GM12864 (cell line): ENCODE results near the gene HOXA3.

Experiments
- DNase-seq: peaks from one replicate; pipeline ENCODE4 v3.0.0-alpha.2; 2011; ENCODE audit warnings: low read depth
- H3K4me3 ChIP-seq: 2 replicates; pipeline ENCODE4 v1.5.1; 2011; ENCODE audit warnings: mild to moderate bottlenecking, low read depth, low read length, control low read depth
- TF ChIP-seq, protein P1 (sequence below): IDR thresholded peaks from 2 replicates; pipeline ENCODE4 v1.5.1; 2011; ENCODE audit warnings: low read depth, mild to moderate bottlenecking, moderate library complexity, low read length, control low read depth, inconsistent platforms; ENCODE audit errors: missing control alignments

HOXA3 gene

DNA sequence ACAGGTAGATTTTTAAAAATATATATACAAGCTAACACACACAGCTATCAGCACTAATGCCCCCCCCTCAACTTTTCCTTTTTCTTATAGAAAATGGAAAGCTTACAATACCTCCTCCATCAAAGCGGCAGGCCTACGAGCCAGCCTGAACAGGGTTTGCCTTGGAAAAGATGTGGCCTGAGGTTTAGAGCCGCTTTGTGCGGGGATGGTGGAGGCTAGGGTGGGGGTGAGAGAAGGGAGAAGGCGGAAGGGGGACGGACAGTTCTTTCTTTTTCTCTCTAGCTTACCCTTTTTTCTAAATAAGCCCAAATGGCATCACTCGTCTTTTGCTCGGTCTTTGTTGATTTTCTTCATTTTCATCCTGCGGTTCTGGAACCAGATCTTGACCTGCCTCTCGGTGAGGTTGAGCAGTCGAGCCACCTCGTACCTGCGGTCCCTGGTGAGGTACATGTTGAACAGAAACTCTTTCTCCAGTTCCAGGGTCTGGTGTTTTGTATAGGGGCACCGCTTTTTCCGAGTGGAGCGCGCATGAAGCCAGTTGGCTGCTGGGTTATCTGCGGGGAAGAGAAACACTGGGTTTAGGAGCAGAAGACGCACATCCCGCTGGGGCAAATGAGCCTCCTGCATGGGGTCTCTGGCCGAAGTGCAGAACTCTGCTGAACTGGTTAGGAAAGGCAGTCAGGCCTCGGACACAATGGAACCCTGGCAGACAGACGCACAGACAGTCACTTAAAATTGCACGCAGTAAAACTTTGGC is 11.1 kb upstream of the HOXA3 start:
- H3K4me3 ChIP-seq, result no peak overlapping the region
- no peak for DNase-seq
- TF ChIP-seq, protein P1, sequence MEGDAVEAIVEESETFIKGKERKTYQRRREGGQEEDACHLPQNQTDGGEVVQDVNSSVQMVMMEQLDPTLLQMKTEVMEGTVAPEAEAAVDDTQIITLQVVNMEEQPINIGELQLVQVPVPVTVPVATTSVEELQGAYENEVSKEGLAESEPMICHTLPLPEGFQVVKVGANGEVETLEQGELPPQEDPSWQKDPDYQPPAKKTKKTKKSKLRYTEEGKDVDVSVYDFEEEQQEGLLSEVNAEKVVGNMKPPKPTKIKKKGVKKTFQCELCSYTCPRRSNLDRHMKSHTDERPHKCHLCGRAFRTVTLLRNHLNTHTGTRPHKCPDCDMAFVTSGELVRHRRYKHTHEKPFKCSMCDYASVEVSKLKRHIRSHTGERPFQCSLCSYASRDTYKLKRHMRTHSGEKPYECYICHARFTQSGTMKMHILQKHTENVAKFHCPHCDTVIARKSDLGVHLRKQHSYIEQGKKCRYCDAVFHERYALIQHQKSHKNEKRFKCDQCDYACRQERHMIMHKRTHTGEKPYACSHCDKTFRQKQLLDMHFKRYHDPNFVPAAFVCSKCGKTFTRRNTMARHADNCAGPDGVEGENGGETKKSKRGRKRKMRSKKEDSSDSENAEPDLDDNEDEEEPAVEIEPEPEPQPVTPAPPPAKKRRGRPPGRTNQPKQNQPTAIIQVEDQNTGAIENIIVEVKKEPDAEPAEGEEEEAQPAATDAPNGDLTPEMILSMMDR, result no peak

DNA sequence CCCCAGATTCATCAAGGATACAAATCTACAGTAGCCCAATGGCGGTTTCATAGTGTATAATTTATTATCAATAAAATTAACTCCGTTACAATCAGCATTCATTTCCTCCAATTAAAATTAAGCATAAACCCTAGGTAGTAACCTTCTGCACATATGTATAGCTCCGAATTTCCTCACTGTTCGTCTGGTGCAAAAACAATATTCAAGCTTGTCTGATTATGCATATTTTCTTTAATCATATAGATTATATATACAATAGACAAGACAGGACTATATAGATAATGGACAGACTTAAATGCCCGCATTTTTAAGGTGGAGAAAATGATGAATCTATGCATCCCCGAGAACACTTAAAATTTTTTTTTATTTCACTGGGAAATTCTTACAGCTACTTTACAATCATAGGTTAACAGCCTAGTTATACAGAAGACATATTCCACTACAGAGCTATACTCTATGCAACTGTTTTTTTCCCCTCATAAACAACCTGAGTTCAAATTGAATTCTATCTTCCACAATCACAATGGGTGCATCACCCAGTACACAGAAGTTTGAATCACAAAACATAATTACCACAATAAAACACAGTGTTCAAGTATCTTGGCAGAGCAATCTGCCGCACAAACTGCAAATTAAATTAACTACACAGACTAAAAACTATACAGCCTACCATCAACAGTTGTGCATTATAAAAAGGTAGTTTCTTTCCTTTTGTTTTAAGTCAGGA is 10.3 kb upstream of the HOXA3 start:
- TF ChIP-seq, protein P1, result no peak
- no peak for DNase-seq
- H3K4me3 ChIP-seq, result no peak overlapping the region

DNA sequence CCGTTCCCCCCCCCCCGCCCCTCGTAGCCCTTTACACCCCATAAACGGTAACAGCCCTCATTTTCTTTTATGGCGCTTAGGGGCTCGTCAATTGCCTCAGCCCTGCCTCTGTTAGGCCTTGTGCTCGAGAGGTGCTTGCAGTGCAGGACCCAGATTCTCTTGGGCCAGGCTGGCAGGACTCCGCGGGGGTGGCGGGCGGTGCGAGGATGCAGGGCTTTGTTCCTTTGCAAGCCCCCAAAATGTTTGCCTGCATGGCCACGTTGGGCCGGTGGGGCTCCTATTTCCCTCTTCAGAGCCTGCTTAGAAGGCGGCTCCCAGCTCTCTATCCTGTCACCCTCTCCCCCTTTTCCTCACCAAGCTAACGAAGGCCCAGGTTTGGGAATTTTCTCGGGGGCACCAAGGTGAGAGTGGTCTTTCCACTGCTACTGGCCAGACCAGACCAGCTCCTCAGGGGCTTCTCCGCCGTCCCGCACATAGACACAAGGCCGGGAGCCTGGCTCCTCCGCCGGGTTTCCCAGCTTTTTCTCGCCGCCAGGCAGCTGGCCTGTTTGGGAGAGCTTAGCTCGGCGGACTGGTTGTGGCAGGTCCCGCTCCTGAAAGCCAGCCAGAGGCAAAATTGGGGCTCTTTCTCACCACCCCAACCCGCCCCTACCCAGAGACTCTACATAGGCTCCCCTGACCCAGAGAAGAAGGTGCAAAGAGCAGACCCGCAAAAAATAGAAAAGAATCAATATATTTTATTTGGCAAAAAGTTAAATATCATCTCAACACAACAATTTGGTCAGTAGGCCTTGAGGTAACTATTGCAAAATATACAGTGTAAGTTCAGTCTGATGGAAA is 9.6 kb upstream of the HOXA3 start:
- no peak overlapping the region for H3K4me3 ChIP-seq
- DNase-seq, result no peak
- TF ChIP-seq, protein P1, result no peak

DNA sequence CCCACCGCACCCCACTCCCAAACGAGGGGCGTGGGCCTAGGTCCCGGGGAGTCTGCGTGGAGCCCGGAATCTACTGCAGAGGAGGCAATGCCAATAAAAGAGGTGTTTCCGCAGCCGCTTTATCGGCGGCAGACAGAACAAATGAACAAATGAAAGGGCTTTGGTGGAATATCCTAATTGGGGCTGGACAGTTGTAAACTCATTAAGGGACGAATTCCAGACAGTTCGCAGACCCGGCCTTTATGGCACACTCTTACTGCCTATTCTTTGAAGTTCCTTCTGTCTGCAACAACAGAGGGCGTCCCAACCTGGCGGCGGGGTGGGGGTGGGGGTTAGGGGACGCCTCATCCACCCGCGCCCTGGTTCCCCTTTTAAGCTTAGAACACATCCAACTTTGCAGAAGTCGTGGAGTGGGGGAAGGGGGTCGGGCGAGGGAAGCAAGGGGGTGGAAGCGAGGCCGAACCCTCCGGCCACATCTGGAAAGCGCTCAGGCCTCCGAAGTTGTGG is 8.9 kb upstream of the HOXA3 start:
- TF ChIP-seq, protein P1, result no peak
- H3K4me3 ChIP-seq, result peak overlapping the region; percentile 63; the same call in 1 of the 2 replicates
- DNase-seq, result no peak

DNA sequence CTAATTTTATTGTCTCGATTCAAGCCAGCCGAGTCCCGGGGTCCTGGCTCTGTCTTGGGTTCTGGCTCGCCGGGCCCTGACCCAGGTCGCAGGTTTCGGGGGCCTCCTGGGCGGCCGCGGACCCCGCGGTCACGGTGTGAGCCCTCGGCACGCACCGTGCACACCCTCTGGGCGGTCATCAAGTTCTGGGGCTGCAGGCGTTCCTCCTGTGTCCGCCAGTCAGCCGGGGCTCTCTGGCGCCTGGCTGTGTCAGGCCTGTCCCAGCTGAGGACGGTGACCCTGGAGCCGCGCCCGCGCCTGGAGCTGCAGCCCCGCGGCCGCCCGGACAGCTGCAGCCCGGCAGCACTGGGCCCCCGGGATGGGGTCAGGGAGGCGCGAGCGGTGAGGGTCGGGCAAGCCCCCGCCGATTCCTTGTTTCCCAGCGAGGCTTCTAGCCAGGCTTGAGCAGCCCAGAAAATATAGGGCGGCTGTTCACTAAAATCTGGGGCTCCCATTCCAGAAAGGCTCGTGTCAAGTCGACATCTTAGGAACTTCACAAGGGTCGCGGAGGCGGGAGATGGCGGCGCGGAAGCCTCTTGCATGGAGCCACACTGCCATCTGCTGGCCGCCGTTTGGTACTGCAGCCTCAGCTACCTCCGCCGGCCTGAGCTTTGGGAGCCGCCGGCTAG is 8.3 kb upstream of the HOXA3 start:
- peak; percentile 51 for DNase-seq
- H3K4me3 ChIP-seq, result peak overlapping the region; percentile 63
- TF ChIP-seq, protein P1, result peak; percentile 98

DNA sequence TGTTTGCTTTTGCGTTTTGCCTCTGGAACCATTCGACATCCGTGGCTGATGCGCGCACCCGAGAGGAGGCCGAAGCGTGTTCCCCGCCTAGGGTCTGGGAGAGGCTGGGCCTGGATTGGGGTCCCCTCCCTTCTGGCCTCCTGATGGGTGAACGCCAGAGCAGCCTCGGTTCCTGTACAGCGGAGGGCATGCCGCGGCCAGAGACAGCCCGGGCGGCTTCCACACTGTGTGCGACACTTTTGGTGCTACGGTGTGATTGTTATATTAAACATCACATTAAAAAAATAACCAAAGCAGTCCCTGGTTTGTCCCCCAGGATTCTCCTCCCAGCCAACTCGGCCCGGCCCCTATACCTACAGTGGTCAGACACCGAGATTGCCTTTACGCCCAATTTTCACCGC is 7.8 kb upstream of the HOXA3 start:
- no peak for DNase-seq
- peak overlapping the region; percentile 63; the same call in 1 of the 2 replicates for H3K4me3 ChIP-seq

More for the DNA sequence above, 7.8 kb upstream of the HOXA3 start:
- TF ChIP-seq, protein P1, result no peak
